Activated naive CD8-positive, alpha-beta T cell treated with anti-CD3 and anti-CD28 coated beads, Interleukin-2, amount 50 U/mL, for 24 hours (primary cell): ENCODE data around the gene DNER.
A peak's percentile ranks its signal among the peaks of the same experiment; 100 is the strongest.

Source experiments
- ATAC-seq: fragments of 150-1000 bp; cut with Tn5 transposase; one replicate; pipeline ENCODE4 v1.10.0; 2021
- DNase-seq: peaks from one replicate; pipeline ENCODE4 v3.0.0; 2021
- H3K27ac Mint-ChIP-seq: one replicate; pipeline ENCODE4 v1.8.0; 2021; ENCODE audit warnings: mild to moderate bottlenecking, mixed read lengths
- H3K27me3 Mint-ChIP-seq: one replicate; pipeline ENCODE4 v1.8.0; 2021; ENCODE audit warnings: mixed read lengths
- H3K36me3 Mint-ChIP-seq: one replicate; pipeline ENCODE4 v1.8.0; 2021; ENCODE audit warnings: low read depth, mixed read lengths
- H3K4me1 Mint-ChIP-seq: one replicate; pipeline ENCODE4 v1.8.0; 2021; ENCODE audit warnings: mixed read lengths
- H3K4me3 Mint-ChIP-seq: one replicate; pipeline ENCODE4 v1.8.0; 2021; ENCODE audit warnings: mild to moderate bottlenecking, moderate library complexity, mixed read lengths
- H3K9me3 Mint-ChIP-seq: one replicate; pipeline ENCODE4 v1.8.0; 2021; ENCODE audit warnings: mixed read lengths

Gene DNER

GRCh38 chr2:229601936-229602335 lies 112.4 kb downstream of the DNER start:
- DNase-seq, result no peak
- H3K27ac Mint-ChIP-seq, result no peak overlapping the region
- H3K9me3 Mint-ChIP-seq, result no peaks in the 10 kb centered on the region
- no peaks in the 10 kb centered on the region for H3K4me1 Mint-ChIP-seq
- no peak for ATAC-seq
- H3K4me3 Mint-ChIP-seq, result no peak overlapping the region
- no peaks in the 10 kb centered on the region for H3K36me3 Mint-ChIP-seq
- H3K27me3 Mint-ChIP-seq, result peaks cover 14% of the 10 kb centered on the region

DNA sequence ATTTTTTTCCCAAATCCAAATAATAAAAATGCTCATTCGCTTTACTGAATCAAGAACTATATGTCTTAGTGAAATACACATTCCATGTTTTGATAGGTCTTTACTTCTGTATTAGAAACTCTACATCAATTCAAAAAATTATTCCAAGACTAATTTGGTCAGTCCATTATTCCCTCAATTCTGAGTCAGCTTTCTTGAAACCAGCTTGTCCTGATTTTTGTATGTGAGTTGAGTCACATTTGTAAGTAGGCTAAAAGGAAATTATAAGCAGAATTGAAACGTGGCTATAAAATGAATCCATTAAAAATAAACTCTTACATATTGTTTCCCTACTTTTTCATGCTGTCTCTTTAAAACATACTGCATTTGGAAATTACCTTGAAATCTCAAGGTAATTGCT lies 113.0 kb downstream of the DNER start:
- H3K9me3 Mint-ChIP-seq, result no peaks in the 10 kb centered on the region
- no peak overlapping the region for H3K27ac Mint-ChIP-seq
- DNase-seq (no peak), ATAC-seq (no peak)
- no peak overlapping the region for H3K4me3 Mint-ChIP-seq
- H3K4me1 Mint-ChIP-seq, result no peaks in the 10 kb centered on the region
- H3K27me3 Mint-ChIP-seq, result peaks cover 14% of the 10 kb centered on the region
- no peaks in the 10 kb centered on the region for H3K36me3 Mint-ChIP-seq

- Mint-ChIP-seq H3K27me3 (peaks cover 17% of the 10 kb centered on the region), H3K27ac (no peak overlapping the region), H3K36me3 (no peaks in the 10 kb centered on the region), H3K9me3 (no peaks in the 10 kb centered on the region), H3K4me3 (no peak overlapping the region), H3K4me1 (no peaks in the 10 kb centered on the region)
- ATAC-seq (no peak), DNase-seq (no peak)
These were observed 116.1 kb downstream of the DNER start for GRCh38 chr2:229598227-229598626.

- Mint-ChIP-seq H3K27ac (no peak overlapping the region), H3K4me3 (no peak overlapping the region), H3K9me3 (no peaks in the 10 kb centered on the region), H3K36me3 (no peaks in the 10 kb centered on the region), H3K27me3 (peaks cover 12% of the 10 kb centered on the region), H3K4me1 (no peaks in the 10 kb centered on the region)
- no peak for DNase-seq
- ATAC-seq, result no peak
These were observed 117.6 kb downstream of the DNER start for GRCh38 chr2:229596796-229597195.

- DNase-seq (no peak), ATAC-seq (no peak)
- Mint-ChIP-seq H3K27ac (no peak overlapping the region), H3K4me3 (no peak overlapping the region), H3K4me1 (peaks cover 3% of the 10 kb centered on the region), H3K27me3 (peaks cover 14% of the 10 kb centered on the region), H3K36me3 (no peaks in the 10 kb centered on the region), H3K9me3 (no peaks in the 10 kb centered on the region)
These were observed 122.7 kb downstream of the DNER start for GRCh38 chr2:229591611-229592010.

DNA sequence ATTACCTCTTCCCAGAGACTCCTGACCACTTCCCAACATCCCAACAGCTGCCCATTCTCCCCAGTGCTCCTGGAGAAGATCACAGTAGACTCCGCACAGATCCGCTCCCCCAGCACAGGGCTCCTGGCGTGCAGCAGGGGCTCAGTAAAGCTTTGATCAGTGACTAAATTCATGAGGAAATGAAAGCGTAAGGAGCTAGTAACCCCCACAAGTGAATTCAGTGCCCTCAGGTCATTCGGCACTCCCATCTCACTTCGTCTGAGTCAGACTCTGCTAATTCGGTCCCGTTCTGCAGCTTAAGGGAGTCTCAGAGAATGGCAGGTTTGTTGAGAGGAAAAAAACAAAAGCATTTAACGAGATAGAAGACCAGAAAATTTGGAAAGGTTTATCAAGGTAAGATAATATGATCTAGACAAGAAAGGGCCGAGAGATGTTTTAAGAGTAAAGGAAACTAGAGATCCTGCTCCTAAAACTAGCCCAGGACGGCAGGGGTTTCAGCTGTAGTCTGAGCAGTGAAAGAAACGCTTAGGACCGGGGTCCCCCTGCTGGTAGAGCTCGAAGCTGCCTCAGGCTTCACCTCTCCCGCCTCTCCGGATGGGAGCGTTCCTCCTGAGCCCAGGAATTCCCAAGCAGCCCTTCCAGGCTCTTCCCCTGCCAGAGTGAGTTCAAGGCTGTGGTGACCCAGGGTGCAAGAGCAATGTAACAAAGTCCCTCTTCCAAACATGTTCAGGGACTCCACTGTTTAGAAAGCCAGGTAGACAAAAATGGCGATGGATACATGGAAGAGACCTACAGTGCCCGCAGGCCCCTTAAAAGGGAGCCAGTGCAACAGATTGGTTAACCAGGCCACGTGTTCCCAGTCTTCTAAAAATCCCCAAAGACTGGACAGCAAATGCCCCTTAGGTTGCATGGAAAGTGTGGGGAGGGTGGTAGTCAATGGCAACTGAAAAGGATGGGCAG lies 127.3 kb downstream of the DNER start:
- Mint-ChIP-seq H3K9me3 (no peaks in the 10 kb centered on the region), H3K36me3 (no peaks in the 10 kb centered on the region), H3K4me1 (peaks cover 3% of the 10 kb centered on the region), H3K27ac (no peak overlapping the region), H3K4me3 (no peak overlapping the region), H3K27me3 (peaks cover 22% of the 10 kb centered on the region)
- DNase-seq, result peak; percentile 47
- peak; percentile 65 for ATAC-seq

DNA sequence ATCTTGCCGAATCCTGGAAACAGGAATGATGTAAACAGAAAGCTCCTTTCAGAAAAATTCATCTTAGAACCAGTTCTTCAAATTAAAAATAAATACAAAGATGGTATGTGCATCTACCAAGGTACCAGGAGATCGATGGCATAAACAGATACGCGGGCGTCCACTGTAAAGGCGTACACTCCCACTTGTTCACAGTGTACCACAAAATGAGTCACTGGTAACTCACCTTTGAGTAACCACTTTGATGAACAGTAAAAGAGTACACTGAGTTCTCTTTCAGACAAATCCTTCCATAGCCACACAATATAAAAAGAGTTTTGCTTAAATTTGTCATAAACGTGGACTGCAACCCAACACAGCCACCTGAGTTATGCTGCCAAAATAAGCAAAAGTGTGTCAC lies 128.3 kb downstream of the DNER start:
- peaks cover 25% of the 10 kb centered on the region for H3K27me3 Mint-ChIP-seq
- no peak overlapping the region for H3K27ac Mint-ChIP-seq
- no peak for ATAC-seq
- no peaks in the 10 kb centered on the region for H3K9me3 Mint-ChIP-seq
- peaks cover 3% of the 10 kb centered on the region for H3K4me1 Mint-ChIP-seq
- H3K36me3 Mint-ChIP-seq, result no peaks in the 10 kb centered on the region
- DNase-seq, result no peak
- H3K4me3 Mint-ChIP-seq, result no peak overlapping the region

DNA sequence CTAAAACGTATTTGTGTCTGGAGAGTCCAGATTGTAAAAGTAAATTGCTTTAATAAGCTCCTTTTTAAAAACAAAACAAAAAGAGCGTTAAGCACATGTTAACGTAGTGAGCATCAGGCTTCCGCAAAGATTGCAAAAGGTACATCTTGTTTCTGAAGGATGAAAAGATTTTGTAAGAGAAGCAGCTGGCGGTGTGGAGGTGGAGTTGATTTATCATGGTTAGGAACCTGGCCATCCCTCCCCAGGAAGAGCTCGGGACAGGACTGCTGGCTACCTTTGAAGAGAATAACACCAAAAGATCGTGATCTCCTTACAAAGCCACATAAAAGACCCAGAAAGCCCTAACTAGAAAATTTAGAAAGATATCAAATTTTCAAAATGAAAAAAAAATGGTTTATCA lies 132.2 kb downstream of the DNER start:
- Mint-ChIP-seq H3K27me3 (peaks cover 28% of the 10 kb centered on the region), H3K36me3 (no peaks in the 10 kb centered on the region), H3K27ac (no peak overlapping the region), H3K4me1 (peaks cover 3% of the 10 kb centered on the region), H3K9me3 (no peaks in the 10 kb centered on the region), H3K4me3 (no peak overlapping the region)
- ATAC-seq (no peak), DNase-seq (no peak)

GRCh38 chr2:229578052-229578846 lies 136.1 kb downstream of the DNER start:
- Mint-ChIP-seq H3K4me1 (no peaks in the 10 kb centered on the region), H3K9me3 (no peaks in the 10 kb centered on the region), H3K27ac (no peak overlapping the region), H3K36me3 (no peaks in the 10 kb centered on the region), H3K4me3 (no peak overlapping the region), H3K27me3 (peaks cover 22% of the 10 kb centered on the region)
- DNase-seq (no peak), ATAC-seq (no peak)

DNA sequence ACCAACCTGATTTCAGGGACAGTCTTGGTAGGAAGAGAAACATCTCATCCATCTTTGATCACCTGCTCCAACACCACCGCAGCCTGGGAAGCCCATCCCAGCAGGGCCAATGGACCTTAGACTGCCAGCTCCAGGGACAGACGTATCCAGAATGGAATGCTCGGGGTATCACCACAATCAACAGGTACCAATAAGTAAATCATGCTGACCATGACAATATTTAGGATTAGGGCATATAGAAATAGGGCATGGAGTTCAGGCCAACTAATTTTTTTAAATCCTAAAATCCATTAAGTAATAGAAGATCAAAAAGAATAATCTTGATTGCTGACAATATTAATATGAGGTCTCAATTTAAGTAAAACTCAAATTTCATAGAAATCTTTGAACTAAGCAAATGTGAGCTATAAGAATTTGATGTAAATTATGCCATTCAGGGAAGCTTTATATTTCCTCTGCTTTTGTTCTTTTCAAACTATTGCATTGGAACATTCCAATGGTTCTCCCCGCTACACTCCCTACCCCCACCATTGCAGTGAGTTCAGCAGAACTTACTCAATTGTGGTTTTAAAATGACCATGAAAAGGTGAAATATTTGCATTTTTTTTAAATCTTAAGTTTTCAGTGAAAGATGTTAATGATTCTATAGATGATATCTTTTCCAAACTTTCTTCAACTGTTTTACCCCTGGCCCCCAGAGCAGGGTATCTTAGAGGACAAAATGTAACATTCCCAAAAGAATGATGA lies 138.6 kb downstream of the DNER start:
- no peak for ATAC-seq
- H3K4me3 Mint-ChIP-seq, result no peak overlapping the region
- H3K27me3 Mint-ChIP-seq, result peaks cover 19% of the 10 kb centered on the region
- no peaks in the 10 kb centered on the region for H3K9me3 Mint-ChIP-seq
- no peak for DNase-seq
- no peaks in the 10 kb centered on the region for H3K36me3 Mint-ChIP-seq
- no peak overlapping the region for H3K27ac Mint-ChIP-seq
- H3K4me1 Mint-ChIP-seq, result no peaks in the 10 kb centered on the region

DNA sequence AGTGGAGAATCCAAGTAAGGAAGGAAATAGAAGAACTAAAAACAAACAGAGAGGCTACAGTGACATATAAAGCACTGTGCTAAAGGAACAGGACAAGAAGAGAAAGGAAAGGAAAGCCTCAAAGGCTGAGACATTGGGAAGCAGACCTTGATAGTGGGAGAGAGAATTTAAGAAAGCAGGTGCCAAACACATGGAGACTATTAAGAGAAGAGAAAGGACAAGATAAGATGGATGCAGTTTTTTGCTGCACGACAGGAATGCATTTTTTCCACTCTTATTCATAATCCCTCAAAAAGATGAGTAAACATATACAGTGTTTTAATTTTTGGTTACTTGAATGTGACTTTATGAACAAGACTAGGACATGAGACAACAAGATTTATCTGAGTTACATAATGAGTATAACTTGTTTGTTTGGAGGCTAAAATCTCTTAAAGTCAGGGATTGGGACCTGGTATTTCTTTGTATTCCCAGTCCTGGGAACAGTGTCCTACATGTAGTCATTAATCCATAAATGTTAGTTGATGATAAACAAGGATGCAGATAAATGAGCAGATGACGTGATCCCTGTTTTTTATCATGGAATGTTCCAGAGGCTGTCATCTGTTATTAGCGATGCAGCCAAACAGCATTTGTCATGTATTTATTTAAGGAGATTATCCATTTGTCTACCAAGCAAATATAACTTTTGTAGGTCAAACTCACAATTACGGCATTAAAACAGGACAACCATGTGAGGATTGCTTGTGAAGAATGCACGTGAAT lies 141.7 kb downstream of the DNER start:
- Mint-ChIP-seq H3K27ac (no peak overlapping the region), H3K4me1 (no peaks in the 10 kb centered on the region), H3K36me3 (no peaks in the 10 kb centered on the region), H3K9me3 (no peaks in the 10 kb centered on the region), H3K27me3 (peaks cover 11% of the 10 kb centered on the region), H3K4me3 (no peak overlapping the region)
- ATAC-seq, result no peak
- no peak for DNase-seq

- no peak overlapping the region for H3K4me3 Mint-ChIP-seq
- H3K36me3 Mint-ChIP-seq, result no peaks in the 10 kb centered on the region
- no peaks in the 10 kb centered on the region for H3K9me3 Mint-ChIP-seq
- ATAC-seq, result no peak
- peaks cover 8% of the 10 kb centered on the region for H3K27me3 Mint-ChIP-seq
- no peak for DNase-seq
- H3K27ac Mint-ChIP-seq, result no peak overlapping the region
- no peaks in the 10 kb centered on the region for H3K4me1 Mint-ChIP-seq
These were observed 143.1 kb downstream of the DNER start for GRCh38 chr2:229571243-229571642.

DNA sequence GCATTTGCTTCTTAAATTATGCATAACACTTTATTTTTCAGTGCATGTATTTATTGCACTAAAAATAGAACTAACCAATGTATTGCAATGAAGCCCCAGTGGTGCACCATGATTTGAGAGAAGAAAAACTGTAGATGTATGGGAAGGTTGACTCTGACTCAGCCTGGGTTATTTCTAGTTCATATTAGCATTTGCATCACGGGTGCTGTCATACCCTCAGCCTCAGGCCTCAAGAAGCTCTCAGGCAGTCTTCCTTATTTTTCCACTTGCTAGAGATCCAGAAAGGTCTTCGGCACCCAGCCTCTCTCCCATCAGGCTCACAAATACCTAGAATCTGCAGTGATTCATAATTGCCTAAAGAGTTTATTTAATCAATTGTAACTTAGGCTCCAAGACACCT lies 148.0 kb downstream of the DNER start:
- ATAC-seq (no peak), DNase-seq (no peak)
- Mint-ChIP-seq H3K27ac (no peak overlapping the region), H3K4me3 (no peak overlapping the region), H3K9me3 (no peaks in the 10 kb centered on the region), H3K36me3 (no peaks in the 10 kb centered on the region), H3K4me1 (no peaks in the 10 kb centered on the region), H3K27me3 (peaks cover 4% of the 10 kb centered on the region)

GRCh38 chr2:229564300-229564907 lies 150.0 kb downstream of the DNER start:
- DNase-seq (no peak), ATAC-seq (no peak)
- Mint-ChIP-seq H3K9me3 (no peaks in the 10 kb centered on the region), H3K27me3 (peaks cover 2% of the 10 kb centered on the region), H3K4me3 (no peak overlapping the region), H3K4me1 (no peaks in the 10 kb centered on the region), H3K27ac (no peak overlapping the region), H3K36me3 (no peaks in the 10 kb centered on the region)
